H9 (cell line): ENCODE data around the gene FRMD4B. TPM values are rescaled to one million over a fixed set of nuclear protein-coding genes. Genes with fewer than 3 reads are reported as not detected.

Experiments used
- DNase-seq: peaks from one replicate; pipeline ENCODE4 v3.0.0-alpha.2; 2017
- H2AFZ ChIP-seq: one replicate; pipeline ENCODE4 v1.6.1; 2013; ENCODE audit warnings: mild to moderate bottlenecking, low read length, control low read depth, moderate library complexity
- H2AK5ac ChIP-seq: 2 replicates; pipeline ENCODE4 v1.6.1; 2013; ENCODE audit warnings: low read length, control low read depth, mixed read lengths; ENCODE audit not compliant: insufficient read length
- H2BK120ac ChIP-seq: one replicate; pipeline ENCODE4 v1.6.1; 2013; ENCODE audit warnings: low read depth, mild to moderate bottlenecking, low read length, control low read depth, inconsistent platforms; ENCODE audit not compliant: poor library complexity, severe bottlenecking
- H2BK12ac ChIP-seq: 2 replicates; pipeline ENCODE4 v1.6.1; 2013; ENCODE audit warnings: low read length, control low read depth, mixed read lengths, low read depth; ENCODE audit not compliant: insufficient read length
- H2BK15ac ChIP-seq: 2 replicates; pipeline ENCODE4 v1.6.1; 2013; ENCODE audit warnings: low read depth, low read length, control low read depth
- H2BK20ac ChIP-seq: one replicate; pipeline ENCODE4 v1.6.1; 2013; ENCODE audit warnings: low read depth, mild to moderate bottlenecking, low read length, control low read depth, inconsistent platforms; ENCODE audit not compliant: poor library complexity, severe bottlenecking
- H2BK5ac ChIP-seq: 2 replicates; pipeline ENCODE4 v1.6.1; 2013; ENCODE audit warnings: low read length, control low read depth, mixed read lengths; ENCODE audit not compliant: insufficient read length
- H3K14ac ChIP-seq: 2 replicates; pipeline ENCODE4 v1.6.1; 2013; ENCODE audit warnings: low read length, control low read depth; ENCODE audit not compliant: insufficient read depth
- H3K18ac ChIP-seq: 2 replicates; pipeline ENCODE4 v1.6.1; 2013; ENCODE audit warnings: low read depth, mild to moderate bottlenecking, mixed read lengths, low read length, control low read depth; ENCODE audit not compliant: insufficient read length
- H3K23ac ChIP-seq: 2 replicates; pipeline ENCODE4 v1.6.1; 2013; ENCODE audit warnings: low read length, control low read depth, mixed read lengths, low read depth; ENCODE audit not compliant: insufficient read length
- H3K23me2 ChIP-seq: 2 replicates; pipeline ENCODE4 v1.6.1; 2013; ENCODE audit warnings: low read depth, mild to moderate bottlenecking, mixed read lengths, low read length, control low read depth; ENCODE audit not compliant: insufficient read length, poor library complexity, severe bottlenecking
- H3K27ac ChIP-seq: 2 replicates; pipeline ENCODE4 v1.5.1; 2013; ENCODE audit warnings: low read length, control low read depth, mixed read lengths, low read depth; ENCODE audit not compliant: insufficient read length
- H3K27me3 ChIP-seq: 2 replicates; pipeline ENCODE4 v1.6.1; 2013; ENCODE audit warnings: low read length, control low read depth, inconsistent platforms; ENCODE audit not compliant: insufficient read depth
- H3K4ac ChIP-seq: 2 replicates; pipeline ENCODE4 v1.6.1; 2013; ENCODE audit warnings: low read depth, mild to moderate bottlenecking, control low read depth, inconsistent platforms, low read length, moderate library complexity
- H3K4me1 ChIP-seq: 2 replicates; pipeline ENCODE4 v1.6.1; 2013; ENCODE audit warnings: low read length, control low read depth, inconsistent platforms; ENCODE audit not compliant: insufficient read depth
- H3K4me2 ChIP-seq: 2 replicates; pipeline ENCODE4 v1.6.1; 2013; ENCODE audit warnings: low read length, control low read depth, mixed read lengths; ENCODE audit not compliant: insufficient read length, insufficient read depth
- H3K56ac ChIP-seq: 2 replicates; pipeline ENCODE4 v1.6.1; 2013; ENCODE audit warnings: low read depth, mild to moderate bottlenecking, mixed read lengths, low read length, control low read depth; ENCODE audit not compliant: insufficient read length
- H3K79me1 ChIP-seq: 2 replicates; pipeline ENCODE4 v1.6.1; 2013; ENCODE audit warnings: low read depth, mild to moderate bottlenecking, moderate library complexity, low read length, control low read depth, inconsistent platforms; ENCODE audit not compliant: insufficient read depth, poor library complexity, severe bottlenecking
- H3K79me2 ChIP-seq: 2 replicates; pipeline ENCODE4 v1.6.1; 2013; ENCODE audit warnings: low read length, control low read depth, inconsistent platforms; ENCODE audit not compliant: insufficient read depth
- H3K9ac ChIP-seq: 2 replicates; pipeline ENCODE4 v1.6.1; 2013; ENCODE audit warnings: low read length, control low read depth, mixed read lengths; ENCODE audit not compliant: insufficient read length; ENCODE audit errors: extremely low read depth
- H3K9me3 ChIP-seq: one replicate; pipeline ENCODE4 v1.6.1; 2013; ENCODE audit warnings: low read depth, low read length, inconsistent platforms; ENCODE audit not compliant: control insufficient read depth
- H3T11ph ChIP-seq: one replicate; pipeline ENCODE4 v1.6.1; 2013; ENCODE audit warnings: mild to moderate bottlenecking, low read length, control low read depth, inconsistent platforms
- H4K20me1 ChIP-seq: one replicate; pipeline ENCODE4 v1.6.1; 2013; ENCODE audit not compliant: control insufficient read depth, insufficient read length, insufficient read depth
- H4K5ac ChIP-seq: 2 replicates; pipeline ENCODE4 v1.6.1; 2013; ENCODE audit warnings: low read depth, mild to moderate bottlenecking, mixed read lengths, low read length, control low read depth; ENCODE audit not compliant: insufficient read length
- H4K8ac ChIP-seq: replicated peaks from 2 replicates; pipeline ENCODE4 v1.6.1; 2013; ENCODE audit warnings: low read length, control low read depth, mixed read lengths, low read depth; ENCODE audit not compliant: insufficient read length
- H4K91ac ChIP-seq: 2 replicates; pipeline ENCODE4 v1.6.1; 2013; ENCODE audit warnings: low read depth, mild to moderate bottlenecking, moderate library complexity, mixed read lengths, low read length, control low read depth; ENCODE audit not compliant: insufficient read length
- H3K27ac Mint-ChIP-seq, 3 experiments: 2 replicates in 2 of 3; 3 replicates in 1 of 3; pipeline ENCODE4 v1.8.0; 2020 to 2021; ENCODE audit warnings: mixed read lengths in 3 of 3, mild to moderate bottlenecking in 1 of 3, moderate library complexity in 1 of 3
- H3K27me3 Mint-ChIP-seq: 2 replicates; pipeline ENCODE4 v1.8.0; 2021; ENCODE audit warnings: low read depth, mild to moderate bottlenecking, moderate library complexity, mixed read lengths
- H3K36me3 Mint-ChIP-seq, 3 experiments: 2 replicates in 2 of 3; 3 replicates in 1 of 3; pipeline ENCODE4 v1.8.0; 2020 to 2021; ENCODE audit warnings: low read depth in 3 of 3, mixed read lengths in 3 of 3; ENCODE audit not compliant: insufficient read depth in 1 of 3
- H3K4me1 Mint-ChIP-seq, 2 experiments: 2 replicates each; pipeline ENCODE4 v1.8.0; 2020; ENCODE audit warnings: mixed read lengths in 2 of 2
- H3K4me3 Mint-ChIP-seq, 2 experiments: 2 replicates in 1 of 2; 3 replicates in 1 of 2; pipeline ENCODE4 v1.8.0; 2020 to 2021; ENCODE audit warnings: mild to moderate bottlenecking in 2 of 2, mixed read lengths in 2 of 2, moderate library complexity in 1 of 2
- H3K9me3 Mint-ChIP-seq, 2 experiments: 2 replicates in 1 of 2; 3 replicates in 1 of 2; pipeline ENCODE4 v1.8.0; 2020; ENCODE audit warnings: mild to moderate bottlenecking in 2 of 2, mixed read lengths in 2 of 2, moderate library complexity in 1 of 2
- WGBS: extraction: QIAGEN DNeasy Blood & Tissue Kit; methylation state at CpG from one replicate; pipeline ENCODE4 v1.1.7; 2013; ENCODE audit warnings: missing lambda C conversion rate, low lambda C conversion rate, mixed read lengths; ENCODE audit not compliant: insufficient read length; ENCODE audit errors: extremely low coverage; 5-methylcytosine and 5-hydroxymethylcytosine counted together
- total RNA-seq: library from RNA; stranded (reverse); gene quantifications from 2 replicates; pipeline ENCODE4 v1.2.1, GENCODE V29; 2021
- TF ChIP-seq, protein P1 (sequence below): fragments of 200-600 bp; sonication (generic); conservative IDR thresholded peaks from 3 replicates; pipeline ENCODE4 v1.8.0; 2021; ENCODE audit warnings: antibody characterized with exemption, mild to moderate bottlenecking

FRMD4B gene
- total RNA-seq, 1 experiment from 2014 or later = 3.4 TPM

DNA sequence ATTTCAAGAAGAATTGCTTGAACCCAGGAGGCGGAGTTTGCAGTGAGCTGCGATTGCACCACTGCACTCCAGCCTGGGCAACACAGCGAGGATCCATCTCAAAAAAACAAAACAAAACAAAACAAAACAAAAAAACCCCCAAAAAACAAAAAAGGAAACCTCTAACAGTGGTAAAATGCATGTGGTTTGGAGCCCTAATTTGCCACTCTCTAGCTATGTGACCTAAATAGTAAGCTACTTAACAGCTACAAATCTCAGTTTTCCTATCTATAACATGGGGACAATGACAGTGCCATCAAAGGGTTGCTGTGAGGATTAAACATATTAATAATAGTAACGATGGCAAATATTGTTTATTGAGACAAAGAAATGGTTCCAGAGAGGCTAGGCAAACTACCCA, 144.1 kb downstream of the FRMD4B start:
- H3K18ac ChIP-seq = no peak overlapping the region
- no peak overlapping the region for H2BK12ac ChIP-seq
- H3K79me2 ChIP-seq = no peaks in the 10 kb centered on the region
- no peak overlapping the region for H2AFZ ChIP-seq
- H4K5ac ChIP-seq = no peak overlapping the region
- no peaks in the 10 kb centered on the region; the same call in 1 of the 2 replicates for H3K27me3 ChIP-seq
- H4K8ac ChIP-seq = no peak overlapping the region
- Mint-ChIP-seq H3K27ac (no peak overlapping the region), H3K27me3 (peaks cover 24% of the 10 kb centered on the region), H3K36me3 (no peaks in the 10 kb centered on the region), H3K4me3 (no peak overlapping the region), H3K9me3 (no peaks in the 10 kb centered on the region), H3K4me1 (peaks cover 46 to 48% of the 10 kb centered on the region in 2 experiments)
- H3K4ac ChIP-seq = no peak overlapping the region
- H3K9me3 ChIP-seq = no peaks in the 10 kb centered on the region
- H2BK120ac ChIP-seq = no peak overlapping the region
- H3K56ac ChIP-seq = no peak overlapping the region
- H3K23me2 ChIP-seq = no peaks in the 10 kb centered on the region
- no peak overlapping the region for H3K9ac ChIP-seq
- H3K27ac ChIP-seq = no peak overlapping the region
- no peak overlapping the region for H3K23ac ChIP-seq
- no peak overlapping the region for H4K91ac ChIP-seq
- H3K4me1 ChIP-seq = peaks cover 14% of the 10 kb centered on the region; the same call in 1 of the 2 replicates
- no peak for DNase-seq
- no CpG with 5 or more reads among the region's 4 CpGs for WGBS
- H2BK20ac ChIP-seq = no peak overlapping the region
- H2BK15ac ChIP-seq = no peak overlapping the region
- no peak overlapping the region for H3K4me2 ChIP-seq
- H3T11ph ChIP-seq = no peak overlapping the region
- TF ChIP-seq, protein P1, sequence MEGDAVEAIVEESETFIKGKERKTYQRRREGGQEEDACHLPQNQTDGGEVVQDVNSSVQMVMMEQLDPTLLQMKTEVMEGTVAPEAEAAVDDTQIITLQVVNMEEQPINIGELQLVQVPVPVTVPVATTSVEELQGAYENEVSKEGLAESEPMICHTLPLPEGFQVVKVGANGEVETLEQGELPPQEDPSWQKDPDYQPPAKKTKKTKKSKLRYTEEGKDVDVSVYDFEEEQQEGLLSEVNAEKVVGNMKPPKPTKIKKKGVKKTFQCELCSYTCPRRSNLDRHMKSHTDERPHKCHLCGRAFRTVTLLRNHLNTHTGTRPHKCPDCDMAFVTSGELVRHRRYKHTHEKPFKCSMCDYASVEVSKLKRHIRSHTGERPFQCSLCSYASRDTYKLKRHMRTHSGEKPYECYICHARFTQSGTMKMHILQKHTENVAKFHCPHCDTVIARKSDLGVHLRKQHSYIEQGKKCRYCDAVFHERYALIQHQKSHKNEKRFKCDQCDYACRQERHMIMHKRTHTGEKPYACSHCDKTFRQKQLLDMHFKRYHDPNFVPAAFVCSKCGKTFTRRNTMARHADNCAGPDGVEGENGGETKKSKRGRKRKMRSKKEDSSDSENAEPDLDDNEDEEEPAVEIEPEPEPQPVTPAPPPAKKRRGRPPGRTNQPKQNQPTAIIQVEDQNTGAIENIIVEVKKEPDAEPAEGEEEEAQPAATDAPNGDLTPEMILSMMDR = no peak
- no peaks in the 10 kb centered on the region for H3K79me1 ChIP-seq
- H2AK5ac ChIP-seq = no peak overlapping the region
- no peak overlapping the region for H3K14ac ChIP-seq
- H4K20me1 ChIP-seq = no peaks in the 10 kb centered on the region
- H2BK5ac ChIP-seq = no peak overlapping the region
